Measurements from ENCODE around the gene RTN4RL1.

The RTN4RL1 gene

GRCh38 chr17:1916316-1916715 is 108.8 kb downstream of the RTN4RL1 start:
- TF ChIP-seq EZH2 (IDR thresholded peaks at IDR 0.05; ENCODE audit: borderline replicate concordance, low read length) = no peak
- TF ChIP-seq, protein P1, sequence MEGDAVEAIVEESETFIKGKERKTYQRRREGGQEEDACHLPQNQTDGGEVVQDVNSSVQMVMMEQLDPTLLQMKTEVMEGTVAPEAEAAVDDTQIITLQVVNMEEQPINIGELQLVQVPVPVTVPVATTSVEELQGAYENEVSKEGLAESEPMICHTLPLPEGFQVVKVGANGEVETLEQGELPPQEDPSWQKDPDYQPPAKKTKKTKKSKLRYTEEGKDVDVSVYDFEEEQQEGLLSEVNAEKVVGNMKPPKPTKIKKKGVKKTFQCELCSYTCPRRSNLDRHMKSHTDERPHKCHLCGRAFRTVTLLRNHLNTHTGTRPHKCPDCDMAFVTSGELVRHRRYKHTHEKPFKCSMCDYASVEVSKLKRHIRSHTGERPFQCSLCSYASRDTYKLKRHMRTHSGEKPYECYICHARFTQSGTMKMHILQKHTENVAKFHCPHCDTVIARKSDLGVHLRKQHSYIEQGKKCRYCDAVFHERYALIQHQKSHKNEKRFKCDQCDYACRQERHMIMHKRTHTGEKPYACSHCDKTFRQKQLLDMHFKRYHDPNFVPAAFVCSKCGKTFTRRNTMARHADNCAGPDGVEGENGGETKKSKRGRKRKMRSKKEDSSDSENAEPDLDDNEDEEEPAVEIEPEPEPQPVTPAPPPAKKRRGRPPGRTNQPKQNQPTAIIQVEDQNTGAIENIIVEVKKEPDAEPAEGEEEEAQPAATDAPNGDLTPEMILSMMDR (IDR thresholded peaks at IDR 0.05; ENCODE audit: low read length) = no peak
- Histone ChIP-seq H3K4me1 (ENCODE audit: insufficient read depth, low read length, severe bottlenecking) (peaks cover 9% of the 10 kb centered on the region), H4K20me1 (ENCODE audit: insufficient read depth, low read length) (no peaks in the 10 kb centered on the region), H3K4me3 (ENCODE audit: low read depth, low read length, poor library complexity, severe bottlenecking) (no peak overlapping the region), H2AFZ (ENCODE audit: low read length) (no peak overlapping the region), H3K27ac (ENCODE audit: low read depth, low read length, poor library complexity, severe bottlenecking) (no peak overlapping the region), H3K9me2 (ENCODE audit: low read depth, low read length) (no peaks in the 10 kb centered on the region), H3K9me3 (ENCODE audit: low read length) (no peaks in the 10 kb centered on the region), H3K9ac (ENCODE audit: low read length) (no peak overlapping the region), H3K36me3 (ENCODE audit: insufficient read depth, low read length) (no peaks in the 10 kb centered on the region), H3K79me2 (ENCODE audit: insufficient read depth, low read length) (no peaks in the 10 kb centered on the region), H3K27me3 (ENCODE audit: insufficient read depth, low read length) (peaks cover 14% of the 10 kb centered on the region; the same call in 1 of the 2 replicates), H3K4me2 (ENCODE audit: low read length) (no peak overlapping the region), H3F3A (ENCODE audit: insufficient read depth, low read length) (no peaks in the 10 kb centered on the region)

GRCh38 chr17:1915889-1916288 is 109.2 kb downstream of the RTN4RL1 start:
- Histone ChIP-seq H3K9me2 (ENCODE audit: low read depth, low read length) (no peaks in the 10 kb centered on the region), H3F3A (ENCODE audit: insufficient read depth, low read length) (no peaks in the 10 kb centered on the region), H3K9me3 (ENCODE audit: low read length) (no peaks in the 10 kb centered on the region), H2AFZ (ENCODE audit: low read length) (no peak overlapping the region), H3K27ac (ENCODE audit: low read depth, low read length, poor library complexity, severe bottlenecking) (no peak overlapping the region), H4K20me1 (ENCODE audit: insufficient read depth, low read length) (no peaks in the 10 kb centered on the region), H3K4me3 (ENCODE audit: low read depth, low read length, poor library complexity, severe bottlenecking) (no peak overlapping the region), H3K36me3 (ENCODE audit: insufficient read depth, low read length) (no peaks in the 10 kb centered on the region), H3K27me3 (ENCODE audit: insufficient read depth, low read length) (peaks cover 14% of the 10 kb centered on the region; the same call in 1 of the 2 replicates), H3K4me2 (ENCODE audit: low read length) (no peak overlapping the region), H3K9ac (ENCODE audit: low read length) (no peak overlapping the region), H3K4me1 (ENCODE audit: insufficient read depth, low read length, severe bottlenecking) (peaks cover 9% of the 10 kb centered on the region), H3K79me2 (ENCODE audit: insufficient read depth, low read length) (no peaks in the 10 kb centered on the region)
- TF ChIP-seq, protein P1 (IDR thresholded peaks at IDR 0.05; ENCODE audit: low read length) = no peak
- TF ChIP-seq EZH2 (IDR thresholded peaks at IDR 0.05; ENCODE audit: borderline replicate concordance, low read length) = no peak

DNA sequence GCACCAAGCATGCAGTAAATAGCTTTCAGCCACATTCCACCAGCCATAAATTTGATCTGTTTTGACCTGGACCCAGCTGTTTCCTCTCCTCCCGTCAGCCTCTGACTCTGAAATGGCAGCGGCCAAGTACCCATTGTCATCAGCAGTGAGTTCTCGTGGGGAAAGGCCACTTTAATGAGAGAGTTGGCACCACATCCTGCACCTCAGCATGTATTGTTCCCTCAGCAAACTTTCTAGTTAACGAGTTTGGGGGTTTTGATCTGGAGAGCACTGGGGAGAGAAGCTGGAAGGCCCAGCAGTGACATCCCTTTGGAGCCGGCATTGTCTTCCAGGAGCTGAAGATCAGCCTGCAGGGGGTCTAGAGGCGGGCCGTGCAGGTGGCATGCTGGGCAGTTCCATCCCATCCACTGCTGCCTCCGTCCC is 110.5 kb downstream of the RTN4RL1 start:
- peaks cover 9% of the 10 kb centered on the region for H3K4me1 ChIP-seq (ENCODE audit: insufficient read depth, low read length, severe bottlenecking)
- no peak for TF ChIP-seq EZH2 (IDR thresholded peaks at IDR 0.05; ENCODE audit: borderline replicate concordance, low read length)
- TF ChIP-seq, protein P1 (IDR thresholded peaks at IDR 0.05; ENCODE audit: low read length) = no peak
- H3K36me3 ChIP-seq (ENCODE audit: insufficient read depth, low read length) = no peaks in the 10 kb centered on the region
- no peak overlapping the region for H3K9ac ChIP-seq (ENCODE audit: low read length)
- peaks cover 14% of the 10 kb centered on the region; the same call in 1 of the 2 replicates for H3K27me3 ChIP-seq (ENCODE audit: insufficient read depth, low read length)
- no peaks in the 10 kb centered on the region for H3K9me2 ChIP-seq (ENCODE audit: low read depth, low read length)
- H4K20me1 ChIP-seq (ENCODE audit: insufficient read depth, low read length) = no peaks in the 10 kb centered on the region
- no peak overlapping the region for H3K4me3 ChIP-seq (ENCODE audit: low read depth, low read length, poor library complexity, severe bottlenecking)
- H3F3A ChIP-seq (ENCODE audit: insufficient read depth, low read length) = no peaks in the 10 kb centered on the region
- H2AFZ ChIP-seq (ENCODE audit: low read length) = no peak overlapping the region
- no peak overlapping the region for H3K4me2 ChIP-seq (ENCODE audit: low read length)
- H3K27ac ChIP-seq (ENCODE audit: low read depth, low read length, poor library complexity, severe bottlenecking) = no peak overlapping the region
- H3K9me3 ChIP-seq (ENCODE audit: low read length) = no peaks in the 10 kb centered on the region
- H3K79me2 ChIP-seq (ENCODE audit: insufficient read depth, low read length) = no peaks in the 10 kb centered on the region

Data from OCI-LY1 (cell line).